GM12878 (cell line): ENCODE results near the gene TRIM46.

Experiments
- CEBPB ChIP-seq, 2 experiments: fragments of 150-350 bp in 1 of 2; IDR thresholded peaks; 2 replicates each; pipeline ENCODE4 v1.6.1; 2012 to 2014; ENCODE audit warnings: low read depth in 2 of 2, low read length in 2 of 2, borderline replicate concordance in 1 of 2, inconsistent platforms in 1 of 2
- EP300 ChIP-seq, 2 experiments: fragments of 150-350 bp in 1 of 2; IDR thresholded peaks; 2 replicates each; pipeline ENCODE4 v1.6.1; 2011 to 2012; ENCODE audit warnings: low read depth in 2 of 2, low read length in 2 of 2, borderline replicate concordance in 1 of 2, improper control_type of control experiment in 1 of 2, inconsistent platforms in 1 of 2; ENCODE audit not compliant: control insufficient read depth in 1 of 2
- GABPA ChIP-seq: IDR thresholded peaks from 2 replicates; pipeline ENCODE4 v1.6.1; 2014; ENCODE audit warnings: antibody characterized with exemption, low read depth, mild to moderate bottlenecking, inconsistent platforms
- MTA3 ChIP-seq: IDR thresholded peaks from 2 replicates; pipeline ENCODE4 v1.6.1; 2012; ENCODE audit warnings: low read length, inconsistent platforms, borderline replicate concordance
- POLR2A ChIP-seq: IDR thresholded peaks from 2 replicates; pipeline ENCODE4 v1.6.1; 2011; ENCODE audit warnings: low read depth, mild to moderate bottlenecking, low read length
- RAD51 ChIP-seq: fragments of 450-650 bp; IDR thresholded peaks from 2 replicates; pipeline ENCODE4 v1.6.1; 2016; ENCODE audit warnings: moderate library complexity, mild to moderate bottlenecking, inconsistent platforms
- SMC3 ChIP-seq: IDR thresholded peaks from 2 replicates; pipeline ENCODE4 v1.6.1; 2011; ENCODE audit warnings: low read length, improper control_type of control experiment, borderline replicate concordance
- TF ChIP-seq, protein P1 (sequence below), 3 experiments: IDR thresholded peaks in 2 of 3; conservative IDR thresholded peaks in 1 of 3; 2 replicates each; pipeline ENCODE4 v1.5.1; 2011; ENCODE audit warnings: low read depth in 3 of 3, low read length in 3 of 3, mild to moderate bottlenecking in 3 of 3, control low read depth in 2 of 3, moderate library complexity in 2 of 3, inconsistent platforms in 1 of 3, mixed read lengths in 1 of 3; ENCODE audit not compliant: control insufficient read depth in 2 of 3, insufficient read depth in 1 of 3; ENCODE audit errors: extremely low read depth in 1 of 3

GRCh38 chr1:155196893-155197638 lies 23.4 kb downstream of the TRIM46 start:
- TF ChIP-seq CEBPB (IDR thresholded peaks at IDR 0.05; ENCODE audit: borderline replicate concordance in 1 of 2, low read depth in 2 of 2, low read length in 2 of 2): no peak
- no peak for TF ChIP-seq EP300 (IDR thresholded peaks at IDR 0.05; ENCODE audit: borderline replicate concordance in 1 of 2, control insufficient read depth in 1 of 2, low read depth in 2 of 2, low read length in 2 of 2)
- TF ChIP-seq MTA3: no peak
- no peak for TF ChIP-seq POLR2A
- TF ChIP-seq RAD51: no peak
- TF ChIP-seq GABPA: no peak
- TF ChIP-seq SMC3: no peak
- TF ChIP-seq, protein P1, sequence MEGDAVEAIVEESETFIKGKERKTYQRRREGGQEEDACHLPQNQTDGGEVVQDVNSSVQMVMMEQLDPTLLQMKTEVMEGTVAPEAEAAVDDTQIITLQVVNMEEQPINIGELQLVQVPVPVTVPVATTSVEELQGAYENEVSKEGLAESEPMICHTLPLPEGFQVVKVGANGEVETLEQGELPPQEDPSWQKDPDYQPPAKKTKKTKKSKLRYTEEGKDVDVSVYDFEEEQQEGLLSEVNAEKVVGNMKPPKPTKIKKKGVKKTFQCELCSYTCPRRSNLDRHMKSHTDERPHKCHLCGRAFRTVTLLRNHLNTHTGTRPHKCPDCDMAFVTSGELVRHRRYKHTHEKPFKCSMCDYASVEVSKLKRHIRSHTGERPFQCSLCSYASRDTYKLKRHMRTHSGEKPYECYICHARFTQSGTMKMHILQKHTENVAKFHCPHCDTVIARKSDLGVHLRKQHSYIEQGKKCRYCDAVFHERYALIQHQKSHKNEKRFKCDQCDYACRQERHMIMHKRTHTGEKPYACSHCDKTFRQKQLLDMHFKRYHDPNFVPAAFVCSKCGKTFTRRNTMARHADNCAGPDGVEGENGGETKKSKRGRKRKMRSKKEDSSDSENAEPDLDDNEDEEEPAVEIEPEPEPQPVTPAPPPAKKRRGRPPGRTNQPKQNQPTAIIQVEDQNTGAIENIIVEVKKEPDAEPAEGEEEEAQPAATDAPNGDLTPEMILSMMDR (IDR thresholded peaks at IDR 0.05 in 2 of 3, conservative IDR thresholded peaks at IDR 0.05 in 1 of 3; ENCODE audit: control insufficient read depth in 2 of 3, extremely low read depth in 1 of 3, insufficient read depth in 1 of 3, low read depth in 3 of 3, low read length in 3 of 3): no peak
